GM19023 (cell line): Measurements from ENCODE around the gene CERS3.

Experiments
- ATAC-seq: cut with Tn5 transposase; IDR thresholded peaks from one replicate; pipeline ENCODE4 v1.9.1; 2021; ENCODE audit warnings: mild to moderate bottlenecking, moderate library complexity; ENCODE audit not compliant: unreplicated experiment

Gene CERS3

GRCh38 chr15:100385300-100386050, 143.3 kb downstream of the CERS3 start:
- no peak for ATAC-seq

- ATAC-seq = no peak
Measured at GRCh38 chr15:100384108-100384410, 144.7 kb downstream of the CERS3 start.

- ATAC-seq = no peak
Measured at GRCh38 chr15:100383302-100384107, 145.2 kb downstream of the CERS3 start.

- ATAC-seq = no peak
Measured at GRCh38 chr15:100373942-100374341, 154.8 kb downstream of the CERS3 start.

GRCh38 chr15:100373120-100373896, 155.4 kb downstream of the CERS3 start:
- ATAC-seq = no peak

- no peak for ATAC-seq
Measured at GRCh38 chr15:100372739-100373119, 156.0 kb downstream of the CERS3 start.

- no peak for ATAC-seq
Measured at GRCh38 chr15:100355342-100355741, 173.4 kb downstream of the CERS3 start.

- ATAC-seq = no peak
Measured at GRCh38 chr15:100353449-100353848, 175.3 kb downstream of the CERS3 start.

- ATAC-seq = no peak
Measured at GRCh38 chr15:100350434-100351226, 178.1 kb downstream of the CERS3 start.
